Nephron (organoid): Measurements from ENCODE around the gene NPTX1.

Source experiments
- H3K27ac Mint-ChIP-seq, 3 experiments: 2 replicates each; pipeline ENCODE4 v1.8.0; 2020; ENCODE audit warnings: mixed read lengths in 3 of 3, mild to moderate bottlenecking in 2 of 3, moderate library complexity in 1 of 3
- H3K27me3 Mint-ChIP-seq: 2 replicates; pipeline ENCODE4 v1.8.0; 2021; ENCODE audit warnings: low read depth, mild to moderate bottlenecking, moderate library complexity, mixed read lengths
- H3K36me3 Mint-ChIP-seq: 2 replicates; pipeline ENCODE4 v1.8.0; 2020; ENCODE audit warnings: low read depth, mixed read lengths
- H3K4me1 Mint-ChIP-seq: 2 replicates; pipeline ENCODE4 v1.8.0; 2020; ENCODE audit warnings: mixed read lengths
- H3K4me3 Mint-ChIP-seq, 3 experiments: 2 replicates each; pipeline ENCODE4 v1.8.0; 2020; ENCODE audit warnings: mild to moderate bottlenecking in 3 of 3, mixed read lengths in 3 of 3, moderate library complexity in 2 of 3
- H3K9me3 Mint-ChIP-seq: 2 replicates; pipeline ENCODE4 v1.8.0; 2020; ENCODE audit warnings: mixed read lengths
- TF ChIP-seq, protein P1 (sequence below), 3 experiments: fragments of 200-600 bp; sonication (generic); IDR thresholded peaks; one replicate each; pipeline ENCODE4 v1.5.0; 2021; ENCODE audit warnings: antibody characterized with exemption in 3 of 3; ENCODE audit not compliant: unreplicated experiment in 3 of 3

Gene NPTX1

DNA sequence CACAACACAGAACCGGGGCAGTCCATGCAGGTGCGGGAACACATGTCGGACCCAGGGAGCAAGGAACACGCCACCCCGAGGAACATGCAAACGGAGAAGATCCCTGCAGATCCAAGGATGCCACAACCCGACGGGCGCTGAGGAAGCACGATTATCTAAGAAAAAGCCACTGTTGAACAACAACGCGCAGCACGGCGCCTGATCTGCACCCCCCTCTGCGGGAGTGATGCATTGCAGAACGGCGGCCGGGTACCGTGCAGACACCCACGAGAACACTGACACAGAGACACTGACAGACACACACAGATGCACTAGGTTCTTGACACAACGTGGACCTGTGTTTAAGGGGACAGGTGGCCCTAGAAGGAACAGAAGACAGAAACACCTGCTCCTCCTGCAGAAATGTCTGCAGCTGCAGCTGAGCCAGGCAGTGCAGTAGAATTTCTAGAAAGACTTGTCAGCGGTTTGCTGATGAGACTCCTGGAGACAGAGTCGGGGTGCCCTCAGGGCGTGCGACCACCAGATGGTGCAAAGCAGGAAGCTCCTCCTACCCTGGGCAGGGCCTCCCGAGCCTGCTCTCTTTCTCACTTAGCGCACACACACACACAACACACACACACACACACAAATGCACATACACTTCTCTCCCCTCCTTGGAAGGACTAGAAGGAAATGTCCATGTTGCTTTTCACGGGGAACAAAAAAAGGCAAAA, 7.5 kb downstream of the NPTX1 start:
- no peaks in the 10 kb centered on the region for H3K9me3 Mint-ChIP-seq
- no peak overlapping the region for H3K4me3 Mint-ChIP-seq
- peaks cover 87% of the 10 kb centered on the region for H3K27me3 Mint-ChIP-seq
- peaks cover 7% of the 10 kb centered on the region for H3K4me1 Mint-ChIP-seq
- no peak overlapping the region for H3K27ac Mint-ChIP-seq
- H3K36me3 Mint-ChIP-seq, result no peaks in the 10 kb centered on the region
- TF ChIP-seq, protein P1, sequence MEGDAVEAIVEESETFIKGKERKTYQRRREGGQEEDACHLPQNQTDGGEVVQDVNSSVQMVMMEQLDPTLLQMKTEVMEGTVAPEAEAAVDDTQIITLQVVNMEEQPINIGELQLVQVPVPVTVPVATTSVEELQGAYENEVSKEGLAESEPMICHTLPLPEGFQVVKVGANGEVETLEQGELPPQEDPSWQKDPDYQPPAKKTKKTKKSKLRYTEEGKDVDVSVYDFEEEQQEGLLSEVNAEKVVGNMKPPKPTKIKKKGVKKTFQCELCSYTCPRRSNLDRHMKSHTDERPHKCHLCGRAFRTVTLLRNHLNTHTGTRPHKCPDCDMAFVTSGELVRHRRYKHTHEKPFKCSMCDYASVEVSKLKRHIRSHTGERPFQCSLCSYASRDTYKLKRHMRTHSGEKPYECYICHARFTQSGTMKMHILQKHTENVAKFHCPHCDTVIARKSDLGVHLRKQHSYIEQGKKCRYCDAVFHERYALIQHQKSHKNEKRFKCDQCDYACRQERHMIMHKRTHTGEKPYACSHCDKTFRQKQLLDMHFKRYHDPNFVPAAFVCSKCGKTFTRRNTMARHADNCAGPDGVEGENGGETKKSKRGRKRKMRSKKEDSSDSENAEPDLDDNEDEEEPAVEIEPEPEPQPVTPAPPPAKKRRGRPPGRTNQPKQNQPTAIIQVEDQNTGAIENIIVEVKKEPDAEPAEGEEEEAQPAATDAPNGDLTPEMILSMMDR (IDR thresholded peaks at IDR 0.05; ENCODE audit: unreplicated experiment in 3 of 3), result no peak

DNA sequence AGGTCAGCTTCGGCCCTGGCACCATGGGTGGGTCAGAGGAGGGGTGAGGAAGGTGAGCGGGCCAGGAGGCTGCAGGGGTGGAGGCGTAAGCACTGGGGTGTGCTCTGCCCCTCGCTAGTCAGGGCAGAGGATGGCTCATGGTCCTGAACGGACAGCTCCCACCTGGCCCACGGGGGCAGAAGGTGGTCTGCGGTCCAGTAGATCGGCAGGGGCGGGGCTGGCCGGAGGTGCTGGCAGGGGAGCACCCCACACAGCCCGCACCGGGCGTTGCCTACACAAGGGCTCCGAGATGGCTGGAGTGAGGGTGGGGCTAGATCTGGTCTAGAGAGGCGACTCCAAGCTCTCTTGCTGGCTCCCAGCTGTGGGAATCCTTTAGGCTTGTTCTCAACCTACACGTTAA, 8.2 kb downstream of the NPTX1 start:
- Mint-ChIP-seq H3K36me3 (no peaks in the 10 kb centered on the region), H3K4me3 (no peak overlapping the region), H3K27ac (no peak overlapping the region), H3K27me3 (peaks cover 81% of the 10 kb centered on the region), H3K9me3 (no peaks in the 10 kb centered on the region), H3K4me1 (peaks cover 7% of the 10 kb centered on the region)
- TF ChIP-seq, protein P1 (IDR thresholded peaks at IDR 0.05; ENCODE audit: unreplicated experiment in 3 of 3), result no peak

DNA sequence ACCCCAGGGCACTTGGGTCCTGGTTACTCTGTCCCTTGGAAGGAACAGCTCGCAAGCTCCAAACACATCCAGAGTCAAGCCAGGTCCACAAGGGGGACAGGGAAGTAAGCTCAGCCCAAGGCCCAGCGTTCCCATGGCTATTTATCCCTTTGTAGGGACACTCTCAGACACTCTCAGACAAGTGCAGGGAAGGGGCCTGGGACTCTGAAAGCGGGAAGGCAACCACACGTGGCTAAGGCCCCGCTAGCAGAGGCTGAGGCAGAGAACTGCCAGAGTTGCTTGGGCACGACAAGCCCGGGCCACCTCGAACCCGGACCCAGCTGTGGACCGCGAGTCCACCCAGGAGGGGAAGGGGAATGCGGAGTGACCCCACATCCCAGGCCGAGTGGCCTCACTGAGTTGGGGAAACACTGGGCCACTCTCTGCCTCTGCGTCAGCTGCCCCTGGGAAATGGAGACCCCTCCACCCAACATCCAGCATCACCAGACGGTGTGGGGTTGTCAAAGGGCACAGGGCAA, 10.2 kb downstream of the NPTX1 start:
- no peaks in the 10 kb centered on the region for H3K36me3 Mint-ChIP-seq
- no peak overlapping the region for H3K27ac Mint-ChIP-seq
- TF ChIP-seq, protein P1 (IDR thresholded peaks at IDR 0.05; ENCODE audit: unreplicated experiment in 3 of 3), result no peak
- H3K4me3 Mint-ChIP-seq, result no peak overlapping the region
- H3K9me3 Mint-ChIP-seq, result no peaks in the 10 kb centered on the region
- H3K4me1 Mint-ChIP-seq, result peaks cover 7% of the 10 kb centered on the region
- H3K27me3 Mint-ChIP-seq, result peaks cover 81% of the 10 kb centered on the region

GRCh38 chr17:80465327-80465974, 11.0 kb downstream of the NPTX1 start:
- Mint-ChIP-seq H3K9me3 (no peaks in the 10 kb centered on the region), H3K27ac (no peak overlapping the region), H3K4me3 (peak overlapping the region in 1 of 3 experiments; percentile 32)

DNA sequence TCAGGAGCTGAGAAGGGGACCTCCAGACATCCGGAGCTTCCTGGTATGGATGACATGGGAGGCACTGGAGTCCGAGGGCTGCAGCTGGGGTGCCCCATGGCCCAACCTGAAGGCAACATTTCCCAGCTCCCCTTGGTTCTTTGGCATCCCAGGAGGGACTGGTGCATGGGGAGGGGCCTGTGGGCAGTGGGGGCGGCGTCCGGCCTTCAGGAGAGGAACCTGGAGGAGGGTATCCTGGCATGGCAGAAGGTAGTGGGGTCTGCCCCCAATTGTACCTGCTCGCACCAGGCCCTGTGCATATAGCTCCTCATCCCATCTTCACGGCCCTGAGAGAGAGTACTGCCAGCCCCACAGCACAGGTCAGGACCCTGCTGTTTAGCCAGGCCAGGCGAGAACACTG, 11.9 kb downstream of the NPTX1 start:
- no peak overlapping the region for H3K27ac Mint-ChIP-seq

More at GRCh38 chr17:80465327-80465974, 11.0 kb downstream of the NPTX1 start:
- Mint-ChIP-seq H3K4me1 (peaks cover 13% of the 10 kb centered on the region), H3K27me3 (peaks cover 81% of the 10 kb centered on the region), H3K36me3 (no peaks in the 10 kb centered on the region)
- TF ChIP-seq, protein P1 (IDR thresholded peaks at IDR 0.05; ENCODE audit: unreplicated experiment in 3 of 3), result no peak

More for the DNA sequence above, 11.9 kb downstream of the NPTX1 start:
- peaks cover 19% of the 10 kb centered on the region for H3K4me1 Mint-ChIP-seq
- H3K4me3 Mint-ChIP-seq, result no peak overlapping the region
- H3K36me3 Mint-ChIP-seq, result no peaks in the 10 kb centered on the region
- peaks cover 83% of the 10 kb centered on the region for H3K27me3 Mint-ChIP-seq
- TF ChIP-seq, protein P1 (IDR thresholded peaks at IDR 0.05; ENCODE audit: unreplicated experiment in 3 of 3), result no peak
- H3K9me3 Mint-ChIP-seq, result no peaks in the 10 kb centered on the region
